ENCODE measurements around the gene TSPAN13. TPM values are rescaled to one million over a fixed set of nuclear protein-coding genes. Genes with fewer than 3 reads are reported as not detected.

The TSPAN13 gene
- polyA plus RNA-seq, 4 donors = 56.2 to 205 (median 63.9) TPM

GRCh38 chr7:16812542-16813231, 59.1 kb downstream of the TSPAN13 start:
- Histone ChIP-seq H3K4me3 (ENCODE audit: low read depth in 1 of 3, low read length in 3 of 3) (no peak overlapping the region), H3K9me3 (ENCODE audit: control insufficient read depth in 2 of 2, insufficient read depth in 1 of 2, low read depth in 1 of 2, low read length in 1 of 2) (no peaks in the 10 kb centered on the region), H3K36me3 (ENCODE audit: control insufficient read depth in 3 of 3, insufficient read depth in 2 of 3, low read depth in 1 of 3, low read length in 3 of 3) (no peaks in the 10 kb centered on the region), H3K4me1 (ENCODE audit: control insufficient read depth in 3 of 3, insufficient read depth in 2 of 3, low read depth in 1 of 3, low read length in 2 of 3) (peaks cover 0 to 24% (median 3%) of the 10 kb centered on the region in 3 donors), H3K27me3 (ENCODE audit: control insufficient read depth in 3 of 3, insufficient read depth in 3 of 3, low read length in 3 of 3) (no peaks in the 10 kb centered on the region), H3K27ac (ENCODE audit: low read depth in 1 of 3, low read length in 2 of 3) (peak overlapping the region in 1 of 3 donors; percentile 74)
- 72 to 77% (median 74%) methylated on average over 4 of the region's 4 CpGs for WGBS, 3 donors
- no peak for FAIRE-seq
- DNase-seq = no peak

GRCh38 chr7:16813232-16813616, 59.7 kb downstream of the TSPAN13 start:
- FAIRE-seq (no peak), DNase-seq (no peak)
- Histone ChIP-seq H3K36me3 (ENCODE audit: control insufficient read depth in 3 of 3, insufficient read depth in 2 of 3, low read depth in 1 of 3, low read length in 3 of 3) (no peaks in the 10 kb centered on the region), H3K27me3 (ENCODE audit: control insufficient read depth in 3 of 3, insufficient read depth in 3 of 3, low read length in 3 of 3) (no peaks in the 10 kb centered on the region), H3K4me3 (ENCODE audit: low read depth in 1 of 3, low read length in 3 of 3) (no peak overlapping the region), H3K9me3 (ENCODE audit: control insufficient read depth in 2 of 2, insufficient read depth in 1 of 2, low read depth in 1 of 2, low read length in 1 of 2) (no peaks in the 10 kb centered on the region), H3K27ac (ENCODE audit: low read depth in 1 of 3, low read length in 2 of 3) (no peak overlapping the region), H3K4me1 (ENCODE audit: control insufficient read depth in 3 of 3, insufficient read depth in 2 of 3, low read depth in 1 of 3, low read length in 2 of 3) (peaks cover 0 to 27% (median 3%) of the 10 kb centered on the region in 3 donors)
- WGBS, 3 donors = 61 to 67% (median 64%) methylated on average over 3 of the region's 3 CpGs

- Histone ChIP-seq H3K4me1 (ENCODE audit: control insufficient read depth in 3 of 3, insufficient read depth in 2 of 3, low read depth in 1 of 3, low read length in 2 of 3) (peaks cover 0 to 26% (median 3%) of the 10 kb centered on the region in 3 donors), H3K9me3 (ENCODE audit: control insufficient read depth in 2 of 2, insufficient read depth in 1 of 2, low read depth in 1 of 2, low read length in 1 of 2) (no peaks in the 10 kb centered on the region), H3K4me3 (ENCODE audit: low read depth in 1 of 3, low read length in 3 of 3) (no peak overlapping the region), H3K36me3 (ENCODE audit: control insufficient read depth in 3 of 3, insufficient read depth in 2 of 3, low read depth in 1 of 3, low read length in 3 of 3) (no peaks in the 10 kb centered on the region), H3K27me3 (ENCODE audit: control insufficient read depth in 3 of 3, insufficient read depth in 3 of 3, low read length in 3 of 3) (no peaks in the 10 kb centered on the region), H3K27ac (ENCODE audit: low read depth in 1 of 3, low read length in 2 of 3) (no peak overlapping the region)
- no peak for FAIRE-seq
- WGBS, 3 donors = 30 to 70% (median 34%) methylated on average over 2 of the region's 2 CpGs
- peak; percentile 51 to 63 for DNase-seq
Measured at GRCh38 chr7:16815001-16815400, 61.4 kb downstream of the TSPAN13 start.

GRCh38 chr7:16816824-16817223, 63.3 kb downstream of the TSPAN13 start:
- WGBS, 3 donors = 65 to 86% (median 68%) methylated on average over 2 of the region's 2 CpGs

DNA sequence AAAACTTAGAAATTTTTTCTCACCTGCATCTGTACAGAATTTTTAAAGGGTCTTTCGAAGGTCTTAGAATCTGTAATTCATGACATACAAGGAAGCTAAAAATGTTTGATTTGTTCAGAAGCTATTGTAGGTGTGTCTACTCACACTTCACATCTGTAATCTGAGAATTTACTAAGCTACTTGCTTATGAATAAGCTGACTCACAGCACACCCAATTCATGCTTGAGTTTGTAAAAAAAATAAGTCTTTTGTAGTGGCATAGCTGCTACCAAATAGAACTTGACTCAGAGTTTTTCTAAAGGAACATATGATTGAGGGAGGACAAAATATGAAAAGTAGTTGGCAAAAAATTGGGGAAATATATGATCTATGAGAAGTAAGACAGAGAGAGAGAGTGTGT, 64.0 kb downstream of the TSPAN13 start:
- 49 to 68% (median 58%) methylated on average over 1 of the region's 1 CpG for WGBS, 3 donors
- H3K27me3 ChIP-seq (ENCODE audit: control insufficient read depth in 3 of 3, insufficient read depth in 3 of 3, low read length in 3 of 3) = no peaks in the 10 kb centered on the region
- FAIRE-seq = no peak
- H3K9me3 ChIP-seq (ENCODE audit: control insufficient read depth in 2 of 2, insufficient read depth in 1 of 2, low read depth in 1 of 2, low read length in 1 of 2) = no peaks in the 10 kb centered on the region
- peaks cover 0 to 32% (median 6%) of the 10 kb centered on the region in 3 donors for H3K4me1 ChIP-seq (ENCODE audit: control insufficient read depth in 3 of 3, insufficient read depth in 2 of 3, low read depth in 1 of 3, low read length in 2 of 3)
- H3K4me3 ChIP-seq (ENCODE audit: low read depth in 1 of 3, low read length in 3 of 3) = no peak overlapping the region
- H3K27ac ChIP-seq (ENCODE audit: low read depth in 1 of 3, low read length in 2 of 3) = no peak overlapping the region
- no peaks in the 10 kb centered on the region for H3K36me3 ChIP-seq (ENCODE audit: control insufficient read depth in 3 of 3, insufficient read depth in 2 of 3, low read depth in 1 of 3, low read length in 3 of 3)
- peak in 1 of 2 donors; percentile 44 for DNase-seq

More at GRCh38 chr7:16816824-16817223, 63.3 kb downstream of the TSPAN13 start:
- DNase-seq (no peak), FAIRE-seq (no peak)
- Histone ChIP-seq H3K27me3 (ENCODE audit: control insufficient read depth in 3 of 3, insufficient read depth in 3 of 3, low read length in 3 of 3) (no peaks in the 10 kb centered on the region), H3K4me1 (ENCODE audit: control insufficient read depth in 3 of 3, insufficient read depth in 2 of 3, low read depth in 1 of 3, low read length in 2 of 3) (peaks cover 0 to 28% (median 6%) of the 10 kb centered on the region in 3 donors), H3K36me3 (ENCODE audit: control insufficient read depth in 3 of 3, insufficient read depth in 2 of 3, low read depth in 1 of 3, low read length in 3 of 3) (no peaks in the 10 kb centered on the region), H3K9me3 (ENCODE audit: control insufficient read depth in 2 of 2, insufficient read depth in 1 of 2, low read depth in 1 of 2, low read length in 1 of 2) (no peaks in the 10 kb centered on the region), H3K4me3 (ENCODE audit: low read depth in 1 of 3, low read length in 3 of 3) (no peak overlapping the region), H3K27ac (ENCODE audit: low read depth in 1 of 3, low read length in 2 of 3) (peak overlapping the region in 1 of 3 donors; percentile 5)

DNA sequence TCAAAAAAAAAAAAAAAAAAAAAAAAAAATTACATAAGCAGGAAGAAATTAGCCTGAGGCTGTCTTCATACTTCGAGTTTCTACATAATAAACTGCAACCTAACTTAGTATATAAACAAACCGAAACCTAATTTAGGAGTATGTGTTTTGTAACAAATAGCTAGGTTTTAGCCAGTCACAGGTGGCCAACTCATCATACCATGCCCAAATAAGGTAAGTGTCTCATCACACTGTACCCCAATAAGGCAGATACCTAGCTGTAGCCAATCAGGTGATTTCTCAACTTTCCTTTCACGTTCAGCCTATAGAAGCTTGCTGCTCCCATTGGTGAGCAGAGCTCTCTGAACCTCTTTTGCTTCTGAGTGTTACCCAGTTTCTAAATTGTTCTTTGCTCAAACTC, 65.2 kb downstream of the TSPAN13 start:
- H3K27ac ChIP-seq (ENCODE audit: low read depth in 1 of 3, low read length in 2 of 3) = no peak overlapping the region
- 84 to 91% (median 88%) methylated on average over 3 of the region's 3 CpGs for WGBS, 3 donors
- H3K36me3 ChIP-seq (ENCODE audit: control insufficient read depth in 3 of 3, insufficient read depth in 2 of 3, low read depth in 1 of 3, low read length in 3 of 3) = no peaks in the 10 kb centered on the region
- DNase-seq = no peak
- H3K9me3 ChIP-seq (ENCODE audit: control insufficient read depth in 2 of 2, insufficient read depth in 1 of 2, low read depth in 1 of 2, low read length in 1 of 2) = no peaks in the 10 kb centered on the region
- FAIRE-seq = no peak
- peaks cover 0 to 35% (median 6%) of the 10 kb centered on the region in 3 donors for H3K4me1 ChIP-seq (ENCODE audit: control insufficient read depth in 3 of 3, insufficient read depth in 2 of 3, low read depth in 1 of 3, low read length in 2 of 3)
- no peaks in the 10 kb centered on the region for H3K27me3 ChIP-seq (ENCODE audit: control insufficient read depth in 3 of 3, insufficient read depth in 3 of 3, low read length in 3 of 3)
- no peak overlapping the region for H3K4me3 ChIP-seq (ENCODE audit: low read depth in 1 of 3, low read length in 3 of 3)

- WGBS, 3 donors = 7 to 46% (median 29%) methylated on average over 3 of the region's 3 CpGs
- Histone ChIP-seq H3K4me3 (ENCODE audit: low read depth in 1 of 3, low read length in 3 of 3) (no peak overlapping the region), H3K4me1 (ENCODE audit: control insufficient read depth in 3 of 3, insufficient read depth in 2 of 3, low read depth in 1 of 3, low read length in 2 of 3) (peaks cover 0 to 27% (median 2%) of the 10 kb centered on the region in 3 donors), H3K27ac (ENCODE audit: low read depth in 1 of 3, low read length in 2 of 3) (peak overlapping the region in 1 of 3 donors; percentile 63), H3K36me3 (ENCODE audit: control insufficient read depth in 3 of 3, insufficient read depth in 2 of 3, low read depth in 1 of 3, low read length in 3 of 3) (no peaks in the 10 kb centered on the region), H3K27me3 (ENCODE audit: control insufficient read depth in 3 of 3, insufficient read depth in 3 of 3, low read length in 3 of 3) (no peaks in the 10 kb centered on the region), H3K9me3 (ENCODE audit: control insufficient read depth in 2 of 2, insufficient read depth in 1 of 2, low read depth in 1 of 2, low read length in 1 of 2) (no peaks in the 10 kb centered on the region)
- peak; percentile 57 for FAIRE-seq
- peak; percentile 83 to 90 for DNase-seq
Measured at GRCh38 chr7:16822029-16822428, 68.5 kb downstream of the TSPAN13 start.

DNA sequence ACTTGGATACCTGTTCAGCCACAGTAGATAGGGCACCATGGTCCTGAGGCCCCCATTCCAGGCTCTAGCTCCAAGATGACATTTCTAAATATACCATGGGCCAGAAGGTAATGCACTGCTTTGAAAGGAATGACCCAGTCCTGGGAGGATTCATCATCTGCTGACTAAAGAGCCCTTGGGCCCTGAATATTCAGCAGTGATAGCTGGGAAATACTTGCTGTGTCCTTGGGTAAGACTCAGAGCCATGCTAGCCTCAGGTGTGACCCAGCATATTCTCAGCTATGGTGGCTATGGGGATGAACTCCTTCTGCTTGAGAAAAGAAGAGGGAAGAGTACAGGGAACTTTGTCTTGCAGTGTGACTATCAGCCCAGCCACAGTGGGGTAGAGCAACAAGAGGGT, 72.5 kb downstream of the TSPAN13 start:
- Histone ChIP-seq H3K27ac (ENCODE audit: low read depth in 1 of 3, low read length in 2 of 3) (no peak overlapping the region), H3K36me3 (ENCODE audit: control insufficient read depth in 3 of 3, insufficient read depth in 2 of 3, low read depth in 1 of 3, low read length in 3 of 3) (no peaks in the 10 kb centered on the region), H3K4me3 (ENCODE audit: low read depth in 1 of 3, low read length in 3 of 3) (no peak overlapping the region), H3K9me3 (ENCODE audit: control insufficient read depth in 2 of 2, insufficient read depth in 1 of 2, low read depth in 1 of 2, low read length in 1 of 2) (no peaks in the 10 kb centered on the region), H3K4me1 (ENCODE audit: control insufficient read depth in 3 of 3, insufficient read depth in 2 of 3, low read depth in 1 of 3, low read length in 2 of 3) (peaks cover 0 to 11% (median 2%) of the 10 kb centered on the region in 3 donors), H3K27me3 (ENCODE audit: control insufficient read depth in 3 of 3, insufficient read depth in 3 of 3, low read length in 3 of 3) (no peaks in the 10 kb centered on the region)
- FAIRE-seq (no peak), DNase-seq (no peak)

GRCh38 chr7:16833373-16833772, 79.8 kb downstream of the TSPAN13 start:
- DNase-seq (no peak), FAIRE-seq (no peak)
- no peak overlapping the region for H3K4me3 ChIP-seq (ENCODE audit: low read depth in 1 of 3, low read length in 3 of 3)
- H3K9me3 ChIP-seq (ENCODE audit: control insufficient read depth in 2 of 2, insufficient read depth in 1 of 2, low read depth in 1 of 2, low read length in 1 of 2) = peaks cover 0 to 5% of the 10 kb centered on the region in 2 donors
- H3K4me1 ChIP-seq (ENCODE audit: control insufficient read depth in 3 of 3, insufficient read depth in 2 of 3, low read depth in 1 of 3, low read length in 2 of 3) = no peaks in the 10 kb centered on the region
- no peaks in the 10 kb centered on the region for H3K36me3 ChIP-seq (ENCODE audit: control insufficient read depth in 3 of 3, insufficient read depth in 2 of 3, low read depth in 1 of 3, low read length in 3 of 3)
- H3K27ac ChIP-seq (ENCODE audit: low read depth in 1 of 3, low read length in 2 of 3) = no peak overlapping the region
- no peaks in the 10 kb centered on the region for H3K27me3 ChIP-seq (ENCODE audit: control insufficient read depth in 3 of 3, insufficient read depth in 3 of 3, low read length in 3 of 3)
- WGBS, 3 donors = 81 to 89% (median 89%) methylated on average over 1 of the region's 1 CpG
